PC-3 (cell line): ENCODE measurements around the gene PLXNA1. TPM values are rescaled to one million over a fixed set of nuclear protein-coding genes. Genes with fewer than 3 reads are reported as not detected.

Source experiments
- ATAC-seq: fragments of 200-7000 bp; cut with Tn5 transposase; 2 replicates; pipeline ENCODE4 v1.9.1; 2020; ENCODE audit warnings: mild to moderate bottlenecking, moderate library complexity
- BruUV-seq: library from RNA; stranded (reverse); fragments of 400-500 nt; replicated peaks from 2 replicates; lab custom pipeline; 2021; lab: Mats Ljungman, UMichigan
- CTCF ChIA-PET: fragments of 300-600 bp; sonication (Branson Sonifier 250); formaldehyde crosslinking; loops from one replicate; lab custom pipeline; 2022; ENCODE audit warnings: antibody characterized with exemption; lab: Charles Lee
- POLR2A ChIA-PET: fragments of 300-600 bp; sonication (Branson Sonifier 250); formaldehyde crosslinking; loops from one replicate; lab custom pipeline; 2022; ENCODE audit warnings: antibody characterized with exemption; ENCODE audit not compliant: unreplicated experiment; lab: Charles Lee
- DNase-seq: peaks from one replicate; pipeline ENCODE4 v3.0.0-alpha.2; 2015
- H2AFZ ChIP-seq: fragments of 300-600 bp; sonication (generic); 2 replicates; pipeline ENCODE4 v1.6.0; 2016; ENCODE audit warnings: antibody characterized with exemption, low read length
- H3F3A ChIP-seq: fragments of 300-600 bp; sonication (generic); one replicate; pipeline ENCODE4 v1.6.0; 2017; ENCODE audit warnings: antibody characterized with exemption, low read length, control low read depth, mild to moderate bottlenecking; ENCODE audit not compliant: unreplicated experiment
- H3K27ac ChIP-seq: fragments of 300-600 bp; sonication (generic); 2 replicates; pipeline ENCODE4 v1.5.1; 2016; ENCODE audit warnings: mild to moderate bottlenecking, low read length
- H3K27me3 ChIP-seq: fragments of 300-600 bp; sonication (generic); 2 replicates; pipeline ENCODE4 v1.6.1; 2016; ENCODE audit warnings: low read length, mixed read lengths
- H3K36me3 ChIP-seq: fragments of 300-600 bp; sonication (generic); 2 replicates; pipeline ENCODE4 v1.6.1; 2016; ENCODE audit warnings: low read depth, mixed run types, low read length, mixed read lengths
- H3K4me1 ChIP-seq: fragments of 300-600 bp; sonication (generic); 2 replicates; pipeline ENCODE4 v1.5.1; 2016; ENCODE audit warnings: low read length; ENCODE audit not compliant: insufficient read depth
- H3K4me2 ChIP-seq: fragments of 300-600 bp; sonication (generic); 2 replicates; pipeline ENCODE4 v1.6.0; 2016; ENCODE audit warnings: low read length
- H3K4me3 ChIP-seq: fragments of 300-600 bp; sonication (generic); 2 replicates; pipeline ENCODE4 v1.5.1; 2016; ENCODE audit warnings: mild to moderate bottlenecking, low read length, mixed read lengths
- H3K79me2 ChIP-seq: fragments of 300-600 bp; sonication (generic); 2 replicates; pipeline ENCODE4 v1.6.1; 2017; ENCODE audit warnings: low read length, mixed read lengths
- H3K9ac ChIP-seq: fragments of 300-600 bp; sonication (generic); 2 replicates; pipeline ENCODE4 v1.6.0; 2016; ENCODE audit warnings: mild to moderate bottlenecking, low read length
- H3K9me2 ChIP-seq: fragments of 300-600 bp; sonication (generic); replicated peaks from 2 replicates; pipeline ENCODE4 v1.6.1; 2016; ENCODE audit warnings: mixed run types, low read length, mixed read lengths
- H3K9me3 ChIP-seq: fragments of 300-600 bp; sonication (generic); 2 replicates; pipeline ENCODE4 v1.6.1; 2016; ENCODE audit warnings: low read length, mixed read lengths
- H4K20me1 ChIP-seq: fragments of 300-600 bp; sonication (generic); 2 replicates; pipeline ENCODE4 v1.6.1; 2016; ENCODE audit warnings: low read length, mixed read lengths
- EZH2 ChIP-seq: fragments of 300-600 bp; sonication (generic); IDR thresholded peaks from one replicate; pipeline ENCODE4 v1.6.1; 2017; ENCODE audit warnings: antibody characterized with exemption, mild to moderate bottlenecking, low read length; ENCODE audit not compliant: unreplicated experiment
- EZH2phosphoT487 ChIP-seq: fragments of 300-600 bp; sonication (generic); IDR thresholded peaks from 2 replicates; pipeline ENCODE4 v1.6.1; 2018; ENCODE audit warnings: mild to moderate bottlenecking, antibody characterized with exemption, low read length, borderline replicate concordance
- intact Hi-C: fragments of 100-400 bp; cut with micrococcal nuclease; formaldehyde crosslinking; loops from 2 replicates; pipeline ENCODE4 v1.9.0; 2023
- total RNA-seq: library from RNA; depleted of rRNA; stranded (reverse); fragments of >200 nt; gene quantifications from 2 replicates; pipeline ENCODE4 v1.2.3, GENCODE V29; 2014
- TF ChIP-seq, protein P1 (sequence below): fragments of 300-600 bp; sonication (generic); conservative IDR thresholded peaks from 2 replicates; pipeline ENCODE4 v1.5.1; 2017; ENCODE audit warnings: antibody characterized with exemption, low read depth, mild to moderate bottlenecking, low read length

PLXNA1 gene
- total RNA-seq, 1 experiment from 2014 or later: 30.0 TPM

DNA sequence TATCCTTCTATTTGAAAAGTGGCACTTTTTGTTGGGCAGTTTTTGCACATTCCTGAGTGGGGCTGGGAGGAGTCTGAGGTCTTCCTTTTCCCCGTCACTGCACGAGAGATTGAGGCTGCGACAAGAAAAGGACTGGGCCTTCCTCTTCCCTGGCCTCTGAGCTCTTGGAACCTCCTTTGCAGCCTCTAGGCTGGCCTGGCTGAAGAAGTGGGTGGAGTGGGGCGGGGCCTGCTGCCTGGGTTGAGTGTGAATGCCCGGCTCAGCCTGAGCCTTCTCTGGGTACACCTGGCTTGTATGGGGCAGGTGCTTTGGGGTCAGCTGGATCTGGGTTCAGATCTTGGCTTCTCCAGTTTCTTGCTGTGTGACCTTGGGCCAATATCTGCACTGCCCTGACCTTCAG, 43.1 kb downstream of the PLXNA1 start:
- no peak overlapping the region for H3K9ac ChIP-seq
- H3K27me3 ChIP-seq: no peaks in the 10 kb centered on the region
- no peak overlapping the region for H3K27ac ChIP-seq
- intact Hi-C loops: no loop called here
- TF ChIP-seq EZH2 (no peak), EZH2phosphoT487 (no peak)
- TF ChIP-seq, protein P1, sequence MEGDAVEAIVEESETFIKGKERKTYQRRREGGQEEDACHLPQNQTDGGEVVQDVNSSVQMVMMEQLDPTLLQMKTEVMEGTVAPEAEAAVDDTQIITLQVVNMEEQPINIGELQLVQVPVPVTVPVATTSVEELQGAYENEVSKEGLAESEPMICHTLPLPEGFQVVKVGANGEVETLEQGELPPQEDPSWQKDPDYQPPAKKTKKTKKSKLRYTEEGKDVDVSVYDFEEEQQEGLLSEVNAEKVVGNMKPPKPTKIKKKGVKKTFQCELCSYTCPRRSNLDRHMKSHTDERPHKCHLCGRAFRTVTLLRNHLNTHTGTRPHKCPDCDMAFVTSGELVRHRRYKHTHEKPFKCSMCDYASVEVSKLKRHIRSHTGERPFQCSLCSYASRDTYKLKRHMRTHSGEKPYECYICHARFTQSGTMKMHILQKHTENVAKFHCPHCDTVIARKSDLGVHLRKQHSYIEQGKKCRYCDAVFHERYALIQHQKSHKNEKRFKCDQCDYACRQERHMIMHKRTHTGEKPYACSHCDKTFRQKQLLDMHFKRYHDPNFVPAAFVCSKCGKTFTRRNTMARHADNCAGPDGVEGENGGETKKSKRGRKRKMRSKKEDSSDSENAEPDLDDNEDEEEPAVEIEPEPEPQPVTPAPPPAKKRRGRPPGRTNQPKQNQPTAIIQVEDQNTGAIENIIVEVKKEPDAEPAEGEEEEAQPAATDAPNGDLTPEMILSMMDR: no peak
- H3K36me3 ChIP-seq: no peaks in the 10 kb centered on the region; the same call in 1 of the 2 replicates
- H3K9me3 ChIP-seq: no peaks in the 10 kb centered on the region
- H3K4me1 ChIP-seq: no peaks in the 10 kb centered on the region
- no peaks in the 10 kb centered on the region for H3F3A ChIP-seq
- DNase-seq (no peak), ATAC-seq (no peak)
- H4K20me1 ChIP-seq: no peaks in the 10 kb centered on the region
- H3K4me2 ChIP-seq: no peak overlapping the region
- H3K79me2 ChIP-seq: no peaks in the 10 kb centered on the region
- no peak overlapping the region for H2AFZ ChIP-seq
- H3K9me2 ChIP-seq: no peaks in the 10 kb centered on the region
- ChIA-PET CTCF (no interaction called here), POLR2A (no interaction called here)
- no TSS peak for BruUV-seq
- no peak overlapping the region for H3K4me3 ChIP-seq

DNA sequence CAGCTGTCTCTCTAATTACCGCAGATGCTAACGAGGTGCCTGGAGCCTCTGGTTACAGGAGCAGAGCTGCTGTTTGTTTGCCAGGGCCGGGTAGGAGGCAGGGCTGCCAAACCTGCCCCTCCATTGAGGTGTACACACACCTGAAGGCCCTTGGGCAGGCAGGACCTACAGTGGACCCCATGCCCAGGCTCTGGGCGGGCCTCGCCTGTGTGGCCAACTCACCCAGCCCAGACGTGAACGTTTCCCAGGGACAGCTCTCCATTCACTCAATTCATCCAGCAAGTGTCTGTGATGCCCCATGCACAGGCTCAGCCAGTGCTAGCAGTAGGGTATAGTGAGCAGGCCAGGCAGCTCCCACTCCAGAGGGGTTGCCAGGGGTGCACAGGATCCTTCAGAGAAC, 43.7 kb downstream of the PLXNA1 start:
- no peaks in the 10 kb centered on the region; the same call in 1 of the 2 replicates for H3K36me3 ChIP-seq

More for the DNA sequence above, 43.7 kb downstream of the PLXNA1 start:
- Histone ChIP-seq H3K4me3 (no peak overlapping the region), H2AFZ (no peak overlapping the region), H3K4me1 (no peaks in the 10 kb centered on the region), H4K20me1 (no peaks in the 10 kb centered on the region), H3K27me3 (no peaks in the 10 kb centered on the region), H3F3A (no peaks in the 10 kb centered on the region), H3K9me3 (no peaks in the 10 kb centered on the region), H3K27ac (no peak overlapping the region), H3K9ac (no peak overlapping the region), H3K79me2 (no peaks in the 10 kb centered on the region), H3K4me2 (no peak overlapping the region), H3K9me2 (no peaks in the 10 kb centered on the region)
- DNase-seq (no peak), ATAC-seq (no peak)
- POLR2A ChIA-PET: no interaction called here
- intact Hi-C loops: no loop called here
- no TSS peak for BruUV-seq
- TF ChIP-seq, protein P1: no peak
- TF ChIP-seq EZH2 (no peak), EZH2phosphoT487 (no peak)
- CTCF ChIA-PET: no interaction called here
